OCI-M2 (cell line): ENCODE measurements around the gene TCF3.

Experiments
- DNase-seq: peaks from one replicate; lab custom pipeline; 2025; ENCODE audit not compliant: unreplicated experiment; lab: John Stamatoyannopoulos, UW

The TCF3 gene

GRCh38 chr19:1587872-1588271 lies 64.5 kb downstream of the TCF3 start:
- DNase-seq = no peak

GRCh38 chr19:1585243-1585580 lies 67.2 kb downstream of the TCF3 start:
- DNase-seq = no peak

- no peak for DNase-seq
Measured at GRCh38 chr19:1584500-1585242, 67.7 kb downstream of the TCF3 start.

- no peak for DNase-seq
Measured at GRCh38 chr19:1582201-1582600, 70.2 kb downstream of the TCF3 start.

GRCh38 chr19:1580957-1581356 lies 71.5 kb downstream of the TCF3 start:
- DNase-seq = no peak

DNA sequence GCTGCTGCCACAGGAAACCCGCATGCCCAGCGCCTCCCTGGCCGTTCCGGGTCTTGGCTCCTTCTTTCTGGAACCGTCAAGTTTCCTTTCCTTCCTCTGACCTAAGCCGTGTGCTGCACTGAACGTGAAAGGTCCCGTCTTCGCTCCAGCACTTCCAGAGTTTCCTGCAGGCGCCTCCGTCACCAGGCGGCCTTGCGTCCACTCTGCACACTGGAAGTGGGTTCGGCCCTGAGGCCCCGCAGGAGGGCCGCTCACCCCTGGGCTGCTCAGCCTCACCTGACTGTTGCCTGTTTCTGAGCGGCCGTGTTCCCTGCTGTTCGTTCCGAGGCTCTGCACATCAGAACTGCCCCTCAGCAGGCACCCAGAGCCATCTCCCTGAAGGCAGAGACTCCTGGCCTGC lies 72.0 kb downstream of the TCF3 start:
- no peak for DNase-seq

DNA sequence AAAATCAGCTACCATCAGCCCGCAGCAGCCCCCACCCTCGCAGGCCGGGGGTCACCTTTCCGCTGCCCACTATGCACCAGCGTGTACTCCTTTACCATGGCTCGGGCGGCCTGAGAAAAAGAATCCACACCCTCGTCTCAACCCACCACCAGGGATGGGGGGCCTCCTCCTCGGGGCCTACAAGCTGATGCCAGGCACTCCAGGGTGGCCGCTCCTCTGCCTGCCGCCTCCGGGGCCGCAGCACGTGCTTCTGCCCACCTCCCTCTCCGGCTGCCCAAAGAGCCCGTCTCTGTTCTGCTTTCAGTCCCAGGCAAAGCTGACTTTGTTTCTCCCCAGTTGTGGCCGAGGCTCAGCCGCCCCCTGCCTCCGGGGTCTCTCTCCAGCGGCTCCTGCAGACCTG lies 73.2 kb downstream of the TCF3 start:
- no peak for DNase-seq

GRCh38 chr19:1577929-1578618 lies 74.3 kb downstream of the TCF3 start:
- no peak for DNase-seq

DNA sequence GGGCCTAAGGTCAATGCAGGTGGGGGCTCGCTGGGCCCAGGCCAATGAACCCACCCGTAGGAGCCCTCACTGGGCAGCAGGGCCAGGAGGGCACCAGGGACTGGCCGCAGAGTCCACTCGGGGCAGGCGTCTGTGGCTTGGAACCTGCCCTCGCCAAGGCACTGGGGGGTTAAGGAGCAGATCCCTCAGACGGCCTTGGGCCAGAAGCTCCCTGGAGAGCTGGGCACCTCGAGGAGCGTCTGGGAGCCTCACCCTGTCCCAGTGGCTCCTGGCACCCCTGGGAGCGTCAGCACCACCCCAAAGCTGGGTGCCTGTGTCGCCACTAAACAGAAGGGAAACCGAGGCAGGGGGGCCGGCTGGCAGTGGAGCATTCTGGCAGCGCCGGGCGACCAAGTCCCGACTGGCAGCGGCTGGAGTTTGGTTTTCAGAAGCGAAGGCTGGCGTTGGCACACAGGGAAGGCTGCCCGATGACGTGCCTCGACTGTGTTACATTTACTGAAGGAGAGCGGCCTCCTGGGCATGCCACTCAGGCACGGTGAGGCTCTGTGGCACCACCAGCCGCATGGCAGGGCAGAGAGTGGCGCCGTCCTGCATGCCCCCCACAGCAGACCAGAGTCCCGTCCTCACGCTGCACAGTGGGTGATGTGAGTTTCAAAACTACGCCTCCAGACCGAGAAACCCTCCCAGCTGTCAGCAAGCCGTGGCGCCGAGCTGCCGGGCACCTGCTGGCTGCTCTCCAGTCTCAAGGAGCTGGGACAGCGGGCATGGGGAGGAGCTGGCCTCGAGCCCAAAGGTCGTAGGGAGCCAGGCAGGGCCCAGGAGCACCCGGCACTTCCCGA lies 75.1 kb downstream of the TCF3 start:
- no peak for DNase-seq

DNA sequence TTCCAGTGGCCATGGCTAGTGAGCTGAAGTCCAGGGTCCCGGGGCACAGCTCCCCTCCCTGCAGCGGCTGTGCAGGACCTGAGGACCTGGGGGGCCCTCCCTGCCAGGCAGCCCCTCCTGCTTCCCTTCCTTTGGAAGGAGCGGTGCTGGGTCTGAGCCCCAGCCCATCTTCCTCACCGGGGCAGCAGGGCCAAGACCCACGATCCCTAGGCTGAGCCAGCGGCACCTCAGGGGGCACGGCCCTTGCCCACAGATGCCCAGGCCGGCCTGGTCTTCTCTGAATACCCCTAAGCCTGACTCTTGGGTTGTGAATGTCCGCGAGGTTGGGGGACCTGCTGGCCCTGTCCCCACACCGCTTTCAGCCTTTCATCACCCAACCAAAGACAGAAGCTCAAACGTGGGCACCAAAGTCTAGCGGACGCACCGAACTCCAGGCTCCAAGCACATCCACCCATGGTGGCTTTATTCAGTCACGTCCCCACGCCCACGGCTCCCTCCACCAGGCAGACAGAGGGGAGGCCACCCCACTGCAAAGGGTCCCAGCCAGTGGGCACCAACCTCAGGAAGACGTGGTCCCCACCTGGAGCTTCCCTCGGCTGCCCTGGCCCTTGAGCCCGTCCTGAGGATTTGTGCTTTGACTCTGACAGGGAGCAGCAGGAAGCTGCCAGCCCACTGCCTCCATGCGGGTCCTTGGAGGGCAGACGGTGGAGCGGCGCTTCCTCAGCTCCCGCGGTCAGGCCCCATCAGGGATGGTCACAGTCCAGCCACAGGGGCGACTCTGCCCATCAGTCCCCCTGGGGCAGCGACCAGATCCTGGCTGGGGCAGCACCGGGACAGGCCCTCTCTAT lies 75.9 kb downstream of the TCF3 start:
- no peak for DNase-seq

GRCh38 chr19:1575323-1576241 lies 76.8 kb downstream of the TCF3 start:
- DNase-seq = no peak

DNA sequence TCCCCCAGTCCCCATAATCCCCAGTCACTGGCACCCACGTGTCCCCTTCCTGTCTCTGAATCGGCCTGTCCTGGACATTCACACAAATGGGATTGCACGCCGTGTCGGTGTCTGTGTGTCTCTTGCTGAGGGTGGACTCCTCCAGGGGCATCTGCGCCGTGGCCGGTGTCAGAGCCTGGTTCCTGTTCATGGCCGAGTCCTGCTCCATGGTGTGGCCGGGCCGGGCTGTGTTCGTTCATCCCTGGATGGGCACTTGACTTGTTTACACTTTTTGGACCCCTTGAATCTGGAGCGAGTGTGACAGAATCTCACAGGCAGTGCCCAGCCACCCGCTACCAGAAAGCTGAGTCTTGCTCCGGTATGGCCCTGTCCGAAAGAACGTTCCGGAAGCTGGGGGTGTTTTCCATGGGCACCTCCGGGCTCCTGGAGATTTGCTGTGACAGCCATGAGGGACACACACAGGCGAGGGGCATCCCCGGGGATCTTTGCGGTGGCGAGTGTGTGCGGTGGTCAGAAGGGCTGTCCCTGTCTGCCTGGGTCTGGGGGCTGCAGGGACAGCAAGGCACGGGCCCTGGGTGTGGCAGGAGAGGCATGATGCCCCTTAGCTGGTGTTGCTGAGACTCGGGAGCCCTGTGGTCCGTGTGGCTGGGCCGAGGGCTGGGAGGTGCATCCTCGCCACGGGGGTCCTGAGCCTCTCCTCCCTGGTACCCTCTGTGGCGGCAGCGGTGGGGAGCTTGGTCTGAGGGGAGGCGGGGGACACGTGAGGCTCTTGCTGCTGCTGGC lies 77.9 kb downstream of the TCF3 start:
- DNase-seq = no peak

GRCh38 chr19:1572795-1573194 lies 79.6 kb downstream of the TCF3 start:
- no peak for DNase-seq

DNA sequence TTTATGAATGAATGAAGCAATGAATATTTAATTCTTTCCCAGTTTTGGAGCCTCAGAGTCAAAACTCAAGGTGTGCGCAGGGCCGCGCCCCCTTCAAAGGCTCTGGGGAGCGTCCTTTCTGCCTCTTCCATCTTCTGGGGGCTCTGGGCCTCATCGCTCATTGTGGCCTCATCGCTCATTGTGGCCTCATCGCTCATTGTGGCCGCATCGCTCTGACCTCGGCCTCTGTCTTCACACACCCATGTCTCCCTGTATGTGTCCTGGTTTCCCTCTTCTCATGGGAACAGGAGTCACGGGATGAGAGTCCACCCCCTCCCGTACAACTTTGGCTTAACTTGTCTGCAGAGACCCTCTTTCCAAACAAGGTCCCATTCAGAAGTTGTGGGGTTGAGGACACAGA lies 81.1 kb downstream of the TCF3 start:
- no peak for DNase-seq

- DNase-seq = no peak
Measured at GRCh38 chr19:1570836-1571235, 81.6 kb downstream of the TCF3 start.

DNA sequence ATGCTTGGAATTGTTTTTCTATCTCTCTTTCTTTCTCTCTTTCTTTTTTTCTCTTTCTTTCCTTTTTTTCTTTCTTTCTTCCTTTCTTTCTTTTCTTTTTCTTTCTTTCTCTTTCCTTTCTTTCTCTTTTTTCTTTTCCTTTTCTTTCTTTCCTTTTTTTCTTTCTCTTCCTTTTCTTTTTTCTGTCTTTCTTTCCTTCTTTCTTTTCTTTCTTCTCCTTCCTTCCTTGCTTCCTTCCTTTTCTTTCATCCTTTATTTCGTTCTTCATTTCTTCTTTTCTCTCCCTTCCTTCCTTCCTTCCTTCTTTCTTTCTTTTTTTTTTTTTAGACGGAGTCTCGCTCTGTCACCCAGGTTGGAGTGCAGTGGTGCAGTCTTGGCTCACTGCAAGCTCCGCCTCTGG lies 82.4 kb downstream of the TCF3 start:
- no peak for DNase-seq

DNA sequence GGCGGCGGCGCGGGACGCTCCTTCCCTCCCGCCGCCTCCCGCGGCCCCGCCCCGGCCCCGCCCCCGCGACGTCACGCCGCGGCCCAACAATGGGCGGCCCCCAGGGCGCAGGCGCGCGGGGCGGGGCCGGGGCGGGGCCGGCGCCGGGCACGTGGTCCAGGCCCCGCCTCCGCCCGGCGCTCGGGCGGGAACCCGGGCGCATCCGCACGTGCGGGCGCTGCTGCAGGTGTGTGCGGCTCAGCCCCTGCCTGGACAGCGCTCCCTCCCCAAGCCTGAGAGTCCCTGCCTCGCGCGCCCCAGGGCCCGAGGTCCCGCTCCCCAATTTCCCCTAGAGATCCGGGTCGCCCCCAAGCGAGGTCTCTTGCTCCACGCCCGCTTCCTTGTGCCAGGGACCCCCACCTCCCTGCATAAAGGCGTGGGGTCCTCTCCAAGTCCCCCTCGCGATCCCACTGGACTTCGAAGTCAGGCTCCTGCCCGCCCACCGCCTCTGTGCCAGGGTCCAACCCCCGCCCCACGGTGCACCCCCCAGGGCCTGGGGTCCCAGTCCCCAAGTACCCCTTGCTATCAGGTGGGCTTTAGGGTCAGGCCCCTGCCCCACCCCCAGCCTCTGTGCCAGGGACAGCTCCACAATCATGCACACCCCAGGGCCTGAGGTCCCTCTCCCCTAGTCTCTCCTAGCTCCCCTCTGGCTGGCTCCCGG lies 83.9 kb downstream of the TCF3 start, which contains the start of gene MEX3D:
Gene MEX3D (minus strand): TSS at position 6 of the 700 bp plus-strand sequence. CDS start 267 bp downstream, outside the sequence.
- DNase-seq = no peak

DNA sequence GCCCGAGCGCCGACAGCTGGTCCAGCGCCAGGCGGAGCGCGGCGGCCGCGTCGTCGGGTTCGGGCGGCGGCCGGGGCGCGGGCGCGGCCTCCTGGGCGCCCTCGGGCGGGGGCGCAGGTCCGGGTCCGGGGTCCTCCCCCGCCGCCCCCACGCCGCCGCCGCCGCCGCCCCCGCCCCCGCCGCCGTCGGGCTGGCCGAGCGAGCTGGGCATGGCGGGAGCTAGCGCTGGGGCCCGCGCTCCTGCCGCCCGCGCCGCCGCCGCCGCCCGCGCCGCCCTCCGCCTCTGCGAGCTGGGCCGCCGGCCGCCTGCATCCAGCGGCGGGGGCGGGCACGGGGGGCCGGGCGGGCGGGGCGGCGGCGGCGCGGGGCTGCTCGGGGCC lies 84.6 kb downstream of the TCF3 start:
- no peak for DNase-seq
